Measurements from ENCODE around the gene LRRC8E.
"Not testable (repeated sequence)": the region's sequence is repeated elsewhere in the genome, so short reads cannot be mapped to it uniquely, and the experiment has no call there.

Gene LRRC8E

GRCh38 chr19:7928741-7929701, 40.7 kb downstream of the LRRC8E start:
- in situ Hi-C loops (cut with MboI; ENCODE audit: low sequenced_read_pairs): no loop called here

GRCh38 chr19:7930030-7930429, 41.7 kb downstream of the LRRC8E start:
- in situ Hi-C loops (cut with MboI; ENCODE audit: low sequenced_read_pairs): not testable (repeated sequence)

- in situ Hi-C loops (cut with MboI; ENCODE audit: low sequenced_read_pairs): no loop called here
Measured at GRCh38 chr19:7930765-7931164, 42.5 kb downstream of the LRRC8E start.

- in situ Hi-C loops (cut with MboI; ENCODE audit: low sequenced_read_pairs): no loop called here
Measured at GRCh38 chr19:7931221-7932061, 43.1 kb downstream of the LRRC8E start.

GRCh38 chr19:7932276-7932929, 44.1 kb downstream of the LRRC8E start:
- in situ Hi-C loops (cut with MboI; ENCODE audit: low sequenced_read_pairs): no loop called here

GRCh38 chr19:7932930-7933300, 44.6 kb downstream of the LRRC8E start:
- in situ Hi-C loops (cut with MboI; ENCODE audit: low sequenced_read_pairs): no loop called here

- in situ Hi-C loops (cut with MboI; ENCODE audit: low sequenced_read_pairs): no loop called here
Measured at GRCh38 chr19:7933411-7933810, 45.1 kb downstream of the LRRC8E start.

- in situ Hi-C loops (cut with MboI; ENCODE audit: low sequenced_read_pairs): no loop called here
Measured at GRCh38 chr19:7933828-7934725, 45.8 kb downstream of the LRRC8E start.

- in situ Hi-C loops (cut with MboI; ENCODE audit: low sequenced_read_pairs): no loop called here
Measured at GRCh38 chr19:7934766-7935165, 46.5 kb downstream of the LRRC8E start.

- in situ Hi-C loops (cut with MboI; ENCODE audit: low sequenced_read_pairs): no loop called here
Measured at GRCh38 chr19:7940841-7941240, 52.5 kb downstream of the LRRC8E start.

GRCh38 chr19:7941895-7942596, 53.7 kb downstream of the LRRC8E start:
- in situ Hi-C loops (cut with MboI; ENCODE audit: low sequenced_read_pairs): no loop called here

GRCh38 chr19:7942981-7943443, 54.7 kb downstream of the LRRC8E start:
- in situ Hi-C loops (cut with MboI; ENCODE audit: low sequenced_read_pairs): no loop called here

- in situ Hi-C loops (cut with MboI; ENCODE audit: low sequenced_read_pairs): no loop called here
Measured at GRCh38 chr19:7943444-7944176, 55.3 kb downstream of the LRRC8E start, which contains the start of gene TIMM44. TIMM44 (minus strand) TSS chr19:7943666; CDS start chr19:7943651, 15 bp downstream.

GRCh38 chr19:7944177-7944761, 56.0 kb downstream of the LRRC8E start:
- in situ Hi-C loops (cut with MboI; ENCODE audit: low sequenced_read_pairs): no loop called here

- in situ Hi-C loops (cut with MboI; ENCODE audit: low sequenced_read_pairs): no loop called here
Measured at GRCh38 chr19:7947939-7948338, 59.6 kb downstream of the LRRC8E start.

Measured in hTERT RPE-1 (cell line).